ENCODE results near the gene FRMPD2. TPM values are rescaled to one million over a fixed set of nuclear protein-coding genes. Genes with fewer than 3 reads are reported as not detected.

Gene FRMPD2
- total and polyA plus RNA-seq, 2 experiments from 2014 or later: not detected

GRCh38 chr10:48246501-48246900 is 28.0 kb downstream of the FRMPD2 start:
- DNase-seq (ENCODE audit: low spot score): no peak
- ATAC-seq: no peak
- H3K4me3 Mint-ChIP-seq: no peak overlapping the region

More at GRCh38 chr10:48246501-48246900, 28.0 kb downstream of the FRMPD2 start:
- 0 out of 2 replicates have a peak, but pooled peaks cover under 1% of the 10 kb centered on the region for H3K9me2 ChIP-seq (ENCODE audit: insufficient read depth)
- H3K4me2 ChIP-seq: no peak overlapping the region
- no peaks in the 10 kb centered on the region for H3K36me3 ChIP-seq (ENCODE audit: insufficient read depth)
- Mint-ChIP-seq H3K36me3 (ENCODE audit: low read depth) (no peaks in the 10 kb centered on the region), H3K27me3 (ENCODE audit: insufficient read depth, low read depth, poor library complexity) (peaks cover 3% of the 10 kb centered on the region), H3K9me3 (0 out of 3 replicates have a peak, but pooled peaks cover 2% of the 10 kb centered on the region), H3K27ac (no peak overlapping the region), H3K4me1 (peaks cover 20% of the 10 kb centered on the region)
- no peak overlapping the region for H2AFZ ChIP-seq
- H3F3A ChIP-seq (replicated peaks; ENCODE audit: low read depth): no peaks in the 10 kb centered on the region
- H3K27ac ChIP-seq (ENCODE audit: low read depth): no peak overlapping the region
- no peak overlapping the region for H3K4me3 ChIP-seq
- no peaks in the 10 kb centered on the region for H4K20me1 ChIP-seq (replicated peaks; ENCODE audit: insufficient read depth)
- H3K4me1 ChIP-seq (ENCODE audit: insufficient read depth): peaks cover 12% of the 10 kb centered on the region; the same call in 1 of the 2 replicates
- TF ChIP-seq ZNF462 (CRISPR knock-in tag; IDR thresholded peaks at IDR 0.05): no peak
- no peak for TF ChIP-seq CREB1 (CRISPR knock-in tag; IDR thresholded peaks at IDR 0.05; ENCODE audit: low read depth)
- no peak for TF ChIP-seq ETS1 (IDR thresholded peaks at IDR 0.05)
- TF ChIP-seq ZNF114 (CRISPR knock-in tag; IDR thresholded peaks at IDR 0.05): no peak
- no peak for TF ChIP-seq REST (IDR thresholded peaks at IDR 0.05; ENCODE audit: unreplicated experiment)
- TF ChIP-seq EZH2phosphoT487 (IDR thresholded peaks at IDR 0.05; ENCODE audit: unreplicated experiment): no peak
- no peaks in the 10 kb centered on the region for H3K27me3 ChIP-seq (ENCODE audit: insufficient read depth)
- H3K79me2 ChIP-seq (replicated peaks; ENCODE audit: insufficient read depth): no peaks in the 10 kb centered on the region

Data from GM23338 (cell line).